HCT116 (cell line): Measurements from ENCODE around the gene ABR. TPM values are rescaled to one million over a fixed set of nuclear protein-coding genes. Genes with fewer than 3 reads are reported as not detected.

Experiments
- ATAC-seq: fragments of 200-7000 bp; cut with Tn5 transposase; 2 replicates; pipeline ENCODE4 v1.9.1; 2020; ENCODE audit warnings: mild to moderate bottlenecking, moderate library complexity
- BruUV-seq: library from RNA; stranded (reverse); fragments of 400-500 nt; replicated peaks from 2 replicates; lab custom pipeline; 2021; lab: Mats Ljungman, UMichigan
- CTCF ChIA-PET: fragments of 300-600 bp; sonication (Branson Sonifier 250); formaldehyde crosslinking; loops from one replicate; lab custom pipeline; 2021; ENCODE audit warnings: antibody characterized with exemption; lab: Charles Lee
- POLR2A ChIA-PET: fragments of 300-600, 350-600 bp; sonication (Branson Sonifier 250); formaldehyde crosslinking; loops from one replicate; lab custom pipeline; 2021; ENCODE audit warnings: antibody characterized with exemption; lab: Charles Lee
- RAD21 ChIA-PET, 2 experiments: fragments of 300-600 bp; sonication (Branson Sonifier 250); formaldehyde crosslinking; loops; one replicate each; lab custom pipeline; 2023; ENCODE audit warnings: low total read pairs in 2 of 2; ENCODE audit not compliant: uncharacterized antibody in 2 of 2, unreplicated experiment in 2 of 2, low non-redundant PET in 1 of 2; lab: Charles Lee
- DNase-seq: peaks from one replicate; pipeline ENCODE4 v3.0.0-alpha.2; 2010; ENCODE audit warnings: low read depth, low spot score
- H2AFZ ChIP-seq: fragments of 200-600 bp; shearing (Covaris generic), sonication (generic); 2 replicates; pipeline ENCODE4 v1.6.1; 2017; ENCODE audit warnings: low read depth, mixed run types, mixed read lengths, antibody characterized with exemption, low read length; ENCODE audit not compliant: poor library complexity, severe bottlenecking
- H3K27ac ChIP-seq: 2 replicates; pipeline ENCODE4 v1.5.1; 2012; ENCODE audit warnings: low read depth, low read length
- H3K27me3 ChIP-seq: fragments of 200-600 bp; sonication (generic); 2 replicates; pipeline ENCODE4 v1.6.1; 2016; ENCODE audit warnings: mixed run types, low read length, mixed read lengths; ENCODE audit not compliant: insufficient read depth
- H3K36me3 ChIP-seq, 2 experiments: fragments of 200-500 bp in 1 of 2; fragments of 200-600 bp in 1 of 2; sonication (Bioruptor generic) in 1 of 2; sonication (generic) in 1 of 2; 2 replicates each; pipeline versions ENCODE4 v1.5.1 to v1.6.1; 2014 to 2016; ENCODE audit warnings: low read length in 2 of 2, inconsistent platforms in 1 of 2, mixed read lengths in 1 of 2, mixed run types in 1 of 2; ENCODE audit not compliant: insufficient read depth in 2 of 2, control insufficient read depth in 1 of 2
- H3K4me1 ChIP-seq, 2 experiments: fragments of 200-600 bp in 1 of 2; sonication (generic) in 1 of 2; 2 replicates each; pipeline versions ENCODE4 v1.5.1 to v1.6.1; 2012 to 2017; ENCODE audit warnings: low read length in 2 of 2, inconsistent platforms in 1 of 2, mild to moderate bottlenecking in 1 of 2, mixed read lengths in 1 of 2, mixed run types in 1 of 2, moderate library complexity in 1 of 2; ENCODE audit not compliant: insufficient read depth in 2 of 2, control insufficient read depth in 1 of 2
- H3K4me2 ChIP-seq: fragments of 200-600 bp; sonication (generic); 2 replicates; pipeline ENCODE4 v1.6.1; 2017; ENCODE audit warnings: mixed run types, low read length, mixed read lengths
- H3K4me3 ChIP-seq, 2 experiments: fragments of 200-600 bp in 1 of 2; sonication (generic) in 1 of 2; replicated peaks in 1 of 2; 2 replicates each; pipeline ENCODE4 v1.5.1; 2011 to 2016; ENCODE audit warnings: low read length in 2 of 2, control low read depth in 1 of 2, low read depth in 1 of 2, mild to moderate bottlenecking in 1 of 2, mixed read lengths in 1 of 2, mixed run types in 1 of 2
- H3K79me2 ChIP-seq: fragments of 200-600 bp; sonication (generic); 2 replicates; pipeline ENCODE4 v1.6.1; 2017; ENCODE audit warnings: mild to moderate bottlenecking, mixed run types, low read length, moderate library complexity, mixed read lengths; ENCODE audit not compliant: insufficient read depth
- H3K9ac ChIP-seq: fragments of 200-600 bp; sonication (generic); 2 replicates; pipeline ENCODE4 v1.6.1; 2016; ENCODE audit warnings: low read length, mixed read lengths
- H3K9me2 ChIP-seq: fragments of 200-600 bp; sonication (generic), shearing (Covaris generic); 2 replicates; pipeline ENCODE4 v1.6.1; 2017; ENCODE audit warnings: mixed run types, mild to moderate bottlenecking, moderate library complexity; ENCODE audit not compliant: insufficient read depth
- H3K9me3 ChIP-seq, 2 experiments: fragments of 200-500 bp in 1 of 2; fragments of 200-600 bp in 1 of 2; sonication (Bioruptor generic) in 1 of 2; sonication (generic) in 1 of 2; 2 replicates each; pipeline ENCODE4 v1.6.1; 2014 to 2017; ENCODE audit warnings: low read length in 2 of 2, mixed read lengths in 2 of 2, inconsistent platforms in 1 of 2, low read depth in 1 of 2, mild to moderate bottlenecking in 1 of 2, mixed run types in 1 of 2, moderate library complexity in 1 of 2; ENCODE audit not compliant: control insufficient read depth in 1 of 2, insufficient read depth in 1 of 2
- H4K20me1 ChIP-seq: fragments of 200-600 bp; sonication (generic), shearing (Covaris generic); 2 replicates; pipeline ENCODE4 v1.6.1; 2017; ENCODE audit warnings: mixed run types, mild to moderate bottlenecking, moderate library complexity; ENCODE audit not compliant: insufficient read depth
- CBX3 ChIP-seq: IDR thresholded peaks from 2 replicates; pipeline ENCODE4 v1.6.1; 2012; ENCODE audit warnings: low read depth
- CEBPB ChIP-seq: IDR thresholded peaks from 2 replicates; pipeline ENCODE4 v1.6.1; 2012; ENCODE audit warnings: low read depth
- CTCF ChIP-seq, 3 experiments: fragments of 200-600 bp in 1 of 3; sonication (generic) in 1 of 3; IDR thresholded peaks in 2 of 3; conservative IDR thresholded peaks in 1 of 3; 2 replicates each; pipeline ENCODE4 v1.5.1; 2012 to 2017; ENCODE audit warnings: low read depth in 2 of 3, low read length in 2 of 3, antibody characterized with exemption in 1 of 3, borderline replicate concordance in 1 of 3, control low read depth in 1 of 3, mild to moderate bottlenecking in 1 of 3, mixed read lengths in 1 of 3, mixed run types in 1 of 3, moderate library complexity in 1 of 3; ENCODE audit not compliant: insufficient read depth in 1 of 3
- EGR1 ChIP-seq: IDR thresholded peaks from 2 replicates; pipeline ENCODE4 v1.6.1; 2012; ENCODE audit warnings: low read depth
- ELF1 ChIP-seq: IDR thresholded peaks from 2 replicates; pipeline ENCODE4 v1.6.1; 2012; ENCODE audit warnings: low read depth, borderline replicate concordance
- EZH2 ChIP-seq: fragments of 200-600 bp; sonication (generic); IDR thresholded peaks from 2 replicates; pipeline ENCODE4 v1.6.1; 2017; ENCODE audit warnings: antibody characterized with exemption, mixed run types
- EZH2phosphoT487 ChIP-seq: fragments of 200-600 bp; IDR thresholded peaks from 2 replicates; pipeline ENCODE4 v1.6.1; 2018; ENCODE audit warnings: antibody characterized with exemption, borderline replicate concordance
- FOSL1 ChIP-seq: IDR thresholded peaks from 2 replicates; pipeline ENCODE4 v1.6.1; 2012; ENCODE audit warnings: low read depth
- JUND ChIP-seq: IDR thresholded peaks from 2 replicates; pipeline ENCODE4 v1.6.1; 2012
- MAX ChIP-seq: IDR thresholded peaks from 2 replicates; pipeline ENCODE4 v1.6.1; 2012
- POLR2A ChIP-seq: IDR thresholded peaks from 2 replicates; pipeline ENCODE4 v1.7.0; 2011; ENCODE audit warnings: borderline replicate concordance; ENCODE audit not compliant: insufficient read depth, insufficient read length; ENCODE audit errors: extremely low read depth
- REST ChIP-seq: IDR thresholded peaks from 2 replicates; pipeline ENCODE4 v1.6.1; 2012; ENCODE audit warnings: low read depth
- SP1 ChIP-seq: IDR thresholded peaks from 2 replicates; pipeline ENCODE4 v1.6.1; 2012; ENCODE audit warnings: low read depth
- SRF ChIP-seq: IDR thresholded peaks from 2 replicates; pipeline ENCODE4 v1.6.1; 2012; ENCODE audit warnings: low read depth
- TCF7L2 ChIP-seq: IDR thresholded peaks from 2 replicates; pipeline ENCODE4 v1.7.0; 2011; ENCODE audit warnings: borderline replicate concordance, inconsistent platforms; ENCODE audit not compliant: insufficient read depth, insufficient read length; ENCODE audit errors: extremely low read depth
- YY1 ChIP-seq: IDR thresholded peaks from 2 replicates; pipeline ENCODE4 v1.6.1; 2011; ENCODE audit warnings: low read length, low read depth, moderate library complexity, mild to moderate bottlenecking; ENCODE audit not compliant: insufficient replicate concordance; ENCODE audit errors: extremely low read depth
- ZBTB33 ChIP-seq: IDR thresholded peaks from 2 replicates; pipeline ENCODE4 v1.6.1; 2011; ENCODE audit warnings: mild to moderate bottlenecking, low read length, moderate library complexity; ENCODE audit not compliant: insufficient replicate concordance; ENCODE audit errors: extremely low read depth
- ZFX ChIP-seq: fragments of 450-650 bp; IDR thresholded peaks from 2 replicates; pipeline ENCODE4 v1.6.1; 2017
- ZNF274 ChIP-seq: fragments of 200-500 bp; sonication (Bioruptor generic); IDR thresholded peaks from 2 replicates; pipeline ENCODE4 v1.6.1; 2014; ENCODE audit warnings: mild to moderate bottlenecking, low read depth, low read length, inconsistent platforms
- intact Hi-C: fragments of 100-400 bp; cut with micrococcal nuclease; formaldehyde crosslinking; loops from 2 replicates; pipeline ENCODE4 v1.10.0; 2022
- total RNA-seq: library from RNA; stranded (reverse); gene quantifications from one replicate; pipeline ENCODE4 v1.2.1, GENCODE V29; 2021; ENCODE audit not compliant: unreplicated experiment

The ABR gene
- total RNA-seq, 1 experiment from 2014 or later = 58.5 TPM

GRCh38 chr17:1180958-1181752 is 1.4 kb upstream of the ABR start:
- H3K9ac ChIP-seq = no peak overlapping the region
- BruUV-seq = no TSS peak
- no peaks in the 10 kb centered on the region for H3K79me2 ChIP-seq
- H3K4me1 ChIP-seq = peaks cover 3 to 20% of the 10 kb centered on the region in 2 experiments; a peak in 2 of 4 replicates
- no peaks in the 10 kb centered on the region for H3K36me3 ChIP-seq
- no peaks in the 10 kb centered on the region for H3K9me2 ChIP-seq
- ChIA-PET POLR2A (interaction anchor here (0.6 kb wide), 1 partner anchor 38 kb away, joined by 7 read pairs; no protein-coding TSS in a partner anchor), CTCF (interaction anchor here (0.9 to 1.2 kb wide), 2 partner anchors 9 to 123 kb away, joined by 3 to 4 read pairs; no protein-coding TSS in a partner anchor), RAD21 (no interaction called here)
- no peak overlapping the region for H3K4me2 ChIP-seq
- DNase-seq (no peak), ATAC-seq (no peak)
- no peaks in the 10 kb centered on the region for H4K20me1 ChIP-seq
- intact Hi-C loops = no loop called here
- TF ChIP-seq CEBPB = no peak
- TF ChIP-seq POLR2A = no peak
- no peak for TF ChIP-seq TCF7L2
- no peak for TF ChIP-seq EZH2phosphoT487
- TF ChIP-seq YY1 = no peak
- no peak for TF ChIP-seq EZH2
- TF ChIP-seq REST = no peak
- TF ChIP-seq CBX3 = no peak
- TF ChIP-seq JUND = no peak
- no peak for TF ChIP-seq ZBTB33
- no peak for TF ChIP-seq ZFX
- TF ChIP-seq EGR1 = no peak
- TF ChIP-seq ZNF274 = no peak
- TF ChIP-seq SP1 = no peak
- no peak for TF ChIP-seq ELF1
- TF ChIP-seq MAX = no peak
- TF ChIP-seq FOSL1 = no peak
- TF ChIP-seq CTCF (IDR thresholded peaks at IDR 0.05 in 2 of 3, conservative IDR thresholded peaks at IDR 0.05 in 1 of 3; ENCODE audit: borderline replicate concordance in 1 of 3, insufficient read depth in 1 of 3, low read depth in 2 of 3, low read length in 2 of 3) = no peak
- no peak for TF ChIP-seq SRF
- no peak overlapping the region for H2AFZ ChIP-seq
- no peak overlapping the region for H3K4me3 ChIP-seq
- no peaks in the 10 kb centered on the region for H3K9me3 ChIP-seq
- no peaks in the 10 kb centered on the region for H3K27me3 ChIP-seq
- no peak overlapping the region for H3K27ac ChIP-seq
